Measurements from ENCODE around the gene NR3C2. TPM values are rescaled to one million over a fixed set of nuclear protein-coding genes. Genes with fewer than 3 reads are reported as not detected.

NR3C2 gene
- total and polyA plus RNA-seq, 2 of the 4 experiments (the other 2 are of a cell fraction), result 1.1 to 2.3 TPM

DNA sequence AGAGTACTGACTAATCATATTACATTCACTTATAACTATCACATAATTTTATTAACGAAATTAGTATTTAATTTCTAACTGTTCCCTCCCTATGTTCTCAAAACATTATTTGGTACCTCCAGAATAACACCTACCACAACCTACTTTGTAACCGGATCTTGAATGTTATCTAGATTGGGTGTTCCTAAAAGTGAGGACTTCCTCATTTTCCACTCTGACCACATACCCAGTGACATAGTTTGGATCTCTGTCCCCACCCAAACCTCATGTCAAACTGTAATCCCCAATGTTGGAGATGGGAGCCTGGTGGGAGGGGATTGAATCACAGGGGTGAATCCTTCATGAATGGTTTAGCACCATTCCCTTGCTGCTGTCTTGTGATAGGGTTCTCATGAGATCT is 21.8 kb downstream of the NR3C2 start:
- ATAC-seq (ENCODE audit: low read depth), result no peak
- no peak overlapping the region for H3K9ac ChIP-seq (ENCODE audit: low read depth, low read length)
- in situ Hi-C loops (cut with MboI; ENCODE audit: low sequenced_read_pairs) (no loop called here), intact Hi-C loops (cut with micrococcal nuclease) (no loop called here), dilution Hi-C loops (cut with HindIII; ENCODE audit: low sequenced_read_pairs, unreplicated experiment) (no loop called here)
- H2AFZ ChIP-seq (replicated peaks; ENCODE audit: low read length, poor library complexity), result no peak overlapping the region
- no peak overlapping the region for H3K4me3 ChIP-seq (ENCODE audit: insufficient read depth, low read depth, low read length)
- no peak overlapping the region for H3K56ac ChIP-seq (ENCODE audit: extremely low read depth, insufficient read depth, low read length)
- no peak overlapping the region for H2AK5ac ChIP-seq (ENCODE audit: low read depth, low read length)
- no peak overlapping the region for H3K14ac ChIP-seq (replicated peaks; ENCODE audit: low read depth, low read length)
- no peak overlapping the region for H4K8ac ChIP-seq (ENCODE audit: low read depth in 2 of 2, low read length in 2 of 2)
- H3K9me3 ChIP-seq (ENCODE audit: control insufficient read depth, insufficient read depth, low read length), result no peaks in the 10 kb centered on the region
- no peak overlapping the region for H2BK120ac ChIP-seq (ENCODE audit: low read depth, low read length)
- no peak for DNase-seq
- no peak overlapping the region for H2BK20ac ChIP-seq (ENCODE audit: low read depth, low read length)
- no peaks in the 10 kb centered on the region for H3K36me3 ChIP-seq (ENCODE audit: control insufficient read depth, insufficient read depth, low read length)
- H3K18ac ChIP-seq (ENCODE audit: low read depth, low read length), result no peak overlapping the region
- no peaks in the 10 kb centered on the region for H3K27me3 ChIP-seq (ENCODE audit: control insufficient read depth, insufficient read depth, low read length)
- H2AK9ac ChIP-seq (replicated peaks; ENCODE audit: low read depth, low read length, poor library complexity), result no peak overlapping the region
- no peaks in the 10 kb centered on the region for H4K20me1 ChIP-seq (ENCODE audit: insufficient read depth, low read length)
- BruUV-seq (replicated peaks), result no TSS peak
- no peak overlapping the region for H2BK15ac ChIP-seq (ENCODE audit: low read depth, low read length)
- H3K4me2 ChIP-seq (ENCODE audit: low read depth, low read length), result no peak overlapping the region
- WGBS, 2 experiments (ENCODE audit: extremely low coverage in 2 of 2, insufficient read length in 1 of 2), result no CpG with 5 or more reads among the region's 2 CpGs
- H2BK5ac ChIP-seq (ENCODE audit: low read depth, low read length, poor library complexity, severe bottlenecking), result no peak overlapping the region
- H3K4ac ChIP-seq (ENCODE audit: low read depth, low read length), result no peak overlapping the region
- CTCF ChIA-PET, result no interaction called here
- TF ChIP-seq POLR2A (IDR thresholded peaks at IDR 0.05; ENCODE audit: low read depth, low read length) (no peak), CHD1 (IDR thresholded peaks at IDR 0.05; ENCODE audit: low read depth, low read length) (no peak), FOS (IDR thresholded peaks at IDR 0.05; ENCODE audit: low read depth, low read length) (no peak), CEBPB (IDR thresholded peaks at IDR 0.05; ENCODE audit: low read depth, low read length) (no peak), RAD21 (IDR thresholded peaks at IDR 0.05; ENCODE audit: low read length) (no peak), MAZ (IDR thresholded peaks at IDR 0.05; ENCODE audit: borderline replicate concordance, low read depth, low read length) (no peak), MXI1 (IDR thresholded peaks at IDR 0.05; ENCODE audit: borderline replicate concordance, low read depth, low read length) (no peak), SMC3 (IDR thresholded peaks at IDR 0.05; ENCODE audit: low read depth, low read length) (no peak), NFE2L2 (IDR thresholded peaks at IDR 0.05; ENCODE audit: low read depth, low read length) (no peak), MAFK (IDR thresholded peaks at IDR 0.05; ENCODE audit: low read depth, low read length) (no peak), RFX5 (IDR thresholded peaks at IDR 0.05; ENCODE audit: low read depth, low read length) (no peak), RCOR1 (IDR thresholded peaks at IDR 0.05; ENCODE audit: insufficient replicate concordance, low read length) (no peak), CTCF (conservative IDR thresholded peaks at IDR 0.05; ENCODE audit: low read depth, low read length) (no peak), BHLHE40 (IDR thresholded peaks at IDR 0.05; ENCODE audit: low read depth, low read length) (no peak)
- TF ChIP-seq, protein P1, sequence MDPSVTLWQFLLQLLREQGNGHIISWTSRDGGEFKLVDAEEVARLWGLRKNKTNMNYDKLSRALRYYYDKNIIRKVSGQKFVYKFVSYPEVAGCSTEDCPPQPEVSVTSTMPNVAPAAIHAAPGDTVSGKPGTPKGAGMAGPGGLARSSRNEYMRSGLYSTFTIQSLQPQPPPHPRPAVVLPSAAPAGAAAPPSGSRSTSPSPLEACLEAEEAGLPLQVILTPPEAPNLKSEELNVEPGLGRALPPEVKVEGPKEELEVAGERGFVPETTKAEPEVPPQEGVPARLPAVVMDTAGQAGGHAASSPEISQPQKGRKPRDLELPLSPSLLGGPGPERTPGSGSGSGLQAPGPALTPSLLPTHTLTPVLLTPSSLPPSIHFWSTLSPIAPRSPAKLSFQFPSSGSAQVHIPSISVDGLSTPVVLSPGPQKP (IDR thresholded peaks at IDR 0.05; ENCODE audit: borderline replicate concordance, low read depth, low read length), result no peak
- TF ChIP-seq, protein P2, sequence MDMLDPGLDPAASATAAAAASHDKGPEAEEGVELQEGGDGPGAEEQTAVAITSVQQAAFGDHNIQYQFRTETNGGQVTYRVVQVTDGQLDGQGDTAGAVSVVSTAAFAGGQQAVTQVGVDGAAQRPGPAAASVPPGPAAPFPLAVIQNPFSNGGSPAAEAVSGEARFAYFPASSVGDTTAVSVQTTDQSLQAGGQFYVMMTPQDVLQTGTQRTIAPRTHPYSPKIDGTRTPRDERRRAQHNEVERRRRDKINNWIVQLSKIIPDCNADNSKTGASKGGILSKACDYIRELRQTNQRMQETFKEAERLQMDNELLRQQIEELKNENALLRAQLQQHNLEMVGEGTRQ (IDR thresholded peaks at IDR 0.05; ENCODE audit: low read depth, low read length), result no peak
- no peak overlapping the region for H4K91ac ChIP-seq (ENCODE audit: insufficient read depth, low read depth, low read length)
- H4K5ac ChIP-seq (ENCODE audit: low read depth, low read length), result no peak overlapping the region
- H3K9me1 ChIP-seq (ENCODE audit: insufficient read depth, low read length), result no peaks in the 10 kb centered on the region
- no peak overlapping the region for H3K27ac ChIP-seq (ENCODE audit: insufficient read depth, low read length)
- no peak overlapping the region for H3K23ac ChIP-seq (ENCODE audit: low read depth, low read length)
- no peaks in the 10 kb centered on the region for H3K4me1 ChIP-seq (ENCODE audit: control insufficient read depth, insufficient read depth, low read length)
- POLR2A ChIA-PET (ENCODE audit: unreplicated experiment), result no interaction called here
- no peaks in the 10 kb centered on the region for H3K79me1 ChIP-seq (ENCODE audit: low read depth in 1 of 2, low read length in 2 of 2)

All from IMR-90 (cell line).